Lower leg skin (tissue), 4 donors: ENCODE data around the gene RRN3. TPM values are rescaled to one million over a fixed set of nuclear protein-coding genes. Genes with fewer than 3 reads are reported as not detected.
"Not testable (repeated sequence)": the region's sequence is repeated elsewhere in the genome, so short reads cannot be mapped to it uniquely, and the experiment has no call there.

Experiments
- DNase-seq, 2 donors: peaks; one replicate each; pipeline ENCODE4 v3.0.0-alpha.2; 2019; ENCODE audit warnings: low spot score in 2 of 2
- H3K4me3 ChIP-seq: fragments of 200-600 bp; sonication (generic); 2 replicates; pipeline ENCODE4 v1.5.1; 2017; ENCODE audit warnings: mild to moderate bottlenecking, low read depth; ENCODE audit not compliant: poor library complexity, severe bottlenecking
- POLR2A ChIP-seq, 2 donors: fragments of 450-650 bp; IDR thresholded peaks; one replicate each; pipeline ENCODE4 v1.6.1; 2016 to 2017; ENCODE audit warnings: antibody characterized with exemption in 2 of 2, mild to moderate bottlenecking in 1 of 2, moderate library complexity in 1 of 2
- WGBS, 2 donors: methylation state at CpG; one replicate each; pipeline ENCODE4 v1.1.5; 2018; 5-methylcytosine and 5-hydroxymethylcytosine counted together
- intact Hi-C: fragments of 100-400 bp; cut with DNase I; formaldehyde crosslinking; loops from one replicate; pipeline ENCODE4 v1.15.0; 2023; ENCODE audit warnings: low total_unique reads
- total RNA-seq, 4 donors: library from RNA; depleted of rRNA; stranded (reverse); fragments of >200 nt; gene quantifications; one replicate each; pipeline ENCODE4 v1.1.0, GENCODE V29; 2016
- TF ChIP-seq, protein P1 (sequence below), 3 donors: fragments of 450-650 bp; IDR thresholded peaks; one replicate each; pipeline ENCODE4 v1.5.1; 2016; ENCODE audit warnings: antibody characterized with exemption in 3 of 3, mild to moderate bottlenecking in 3 of 3, moderate library complexity in 2 of 3

RRN3 gene
- total RNA-seq, 4 donors from 2014 or later, result 19.1 to 29.0 (median 25.3) TPM

GRCh38 chr16:15055141-15056053 is 38.7 kb downstream of the RRN3 start:
- WGBS, 2 donors, result 1 to 2% methylated on average over 43 to 59 of the region's 81 CpGs
- TF ChIP-seq POLR2A (IDR thresholded peaks at IDR 0.05), result no peak
- TF ChIP-seq, protein P1, sequence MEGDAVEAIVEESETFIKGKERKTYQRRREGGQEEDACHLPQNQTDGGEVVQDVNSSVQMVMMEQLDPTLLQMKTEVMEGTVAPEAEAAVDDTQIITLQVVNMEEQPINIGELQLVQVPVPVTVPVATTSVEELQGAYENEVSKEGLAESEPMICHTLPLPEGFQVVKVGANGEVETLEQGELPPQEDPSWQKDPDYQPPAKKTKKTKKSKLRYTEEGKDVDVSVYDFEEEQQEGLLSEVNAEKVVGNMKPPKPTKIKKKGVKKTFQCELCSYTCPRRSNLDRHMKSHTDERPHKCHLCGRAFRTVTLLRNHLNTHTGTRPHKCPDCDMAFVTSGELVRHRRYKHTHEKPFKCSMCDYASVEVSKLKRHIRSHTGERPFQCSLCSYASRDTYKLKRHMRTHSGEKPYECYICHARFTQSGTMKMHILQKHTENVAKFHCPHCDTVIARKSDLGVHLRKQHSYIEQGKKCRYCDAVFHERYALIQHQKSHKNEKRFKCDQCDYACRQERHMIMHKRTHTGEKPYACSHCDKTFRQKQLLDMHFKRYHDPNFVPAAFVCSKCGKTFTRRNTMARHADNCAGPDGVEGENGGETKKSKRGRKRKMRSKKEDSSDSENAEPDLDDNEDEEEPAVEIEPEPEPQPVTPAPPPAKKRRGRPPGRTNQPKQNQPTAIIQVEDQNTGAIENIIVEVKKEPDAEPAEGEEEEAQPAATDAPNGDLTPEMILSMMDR (IDR thresholded peaks at IDR 0.05), result no peak
- intact Hi-C loops, result loop anchor here (2.0 kb wide), 1 partner anchor 75 kb away; no protein-coding TSS in a partner anchor
- peak; percentile 53 to 93 for DNase-seq
- peak overlapping the region; percentile 75 for H3K4me3 ChIP-seq

DNA sequence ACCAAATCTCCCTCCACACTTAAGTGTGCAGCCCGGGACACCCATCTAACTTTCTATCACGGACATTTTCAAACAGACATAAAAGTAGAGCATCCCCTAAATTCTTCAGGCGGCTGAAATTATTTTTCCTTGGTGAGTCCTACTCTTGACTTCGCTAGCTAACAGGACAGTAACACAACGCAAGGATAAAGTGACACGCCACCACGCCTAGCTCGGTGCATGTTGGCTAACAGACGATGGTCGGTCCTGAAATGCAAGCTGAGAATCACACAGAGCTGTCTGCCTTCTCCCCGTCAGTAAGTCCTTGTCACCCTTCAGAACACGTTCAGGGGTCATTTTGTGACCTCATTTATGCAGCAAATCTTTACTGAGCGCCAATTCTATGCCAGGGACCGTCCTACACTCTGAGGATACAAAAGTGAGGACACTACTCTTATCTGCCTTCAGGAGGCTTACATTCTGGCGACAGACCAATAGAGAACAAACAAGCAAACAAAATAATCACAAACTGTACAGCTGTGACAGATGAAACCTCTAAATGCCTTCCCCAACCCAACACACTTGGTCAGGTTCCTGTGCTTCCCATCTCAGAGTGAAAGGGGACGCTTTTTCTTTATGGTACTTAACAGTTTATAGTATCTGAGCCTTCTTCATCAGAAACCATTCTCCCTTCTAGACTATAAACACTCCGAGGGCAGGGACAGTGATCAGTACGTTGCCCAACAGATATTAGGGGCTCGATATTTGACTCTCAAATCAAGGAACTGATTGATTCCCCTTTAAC is 39.5 kb downstream of the RRN3 start:
- TF ChIP-seq, protein P1 (IDR thresholded peaks at IDR 0.05), result no peak
- no peak for TF ChIP-seq POLR2A (IDR thresholded peaks at IDR 0.05)
- intact Hi-C loops, result loop anchor here (2.0 kb wide), 1 partner anchor 74 kb away; no protein-coding TSS in a partner anchor
- H3K4me3 ChIP-seq, result peak overlapping the region; percentile 75
- peak in 1 of 2 donors; percentile 79 for DNase-seq
- WGBS, 2 donors, result 70% methylated on average over 19 of the region's 19 CpGs

- H3K4me3 ChIP-seq, result no peak overlapping the region
- TF ChIP-seq, protein P1 (IDR thresholded peaks at IDR 0.05), result no peak
- no peak for TF ChIP-seq POLR2A (IDR thresholded peaks at IDR 0.05)
- 74 to 87% methylated on average over 10 of the region's 10 CpGs for WGBS, 2 donors
- DNase-seq, result no peak
- intact Hi-C loops, result loop anchor here (2.0 kb wide), 1 partner anchor 73 kb away; no protein-coding TSS in a partner anchor
These were observed 40.2 kb downstream of the RRN3 start for GRCh38 chr16:15053904-15054303.

GRCh38 chr16:15052747-15053476 is 41.2 kb downstream of the RRN3 start:
- peak in 1 of 2 donors; percentile 88 for DNase-seq
- 59 to 62% methylated on average over 10 of the region's 10 CpGs for WGBS, 2 donors
- TF ChIP-seq, protein P1 (IDR thresholded peaks at IDR 0.05), result no peak
- TF ChIP-seq POLR2A (IDR thresholded peaks at IDR 0.05), result no peak
- intact Hi-C loops, result no loop called here
- H3K4me3 ChIP-seq, result no peak overlapping the region

GRCh38 chr16:15051387-15051951 is 42.6 kb downstream of the RRN3 start:
- H3K4me3 ChIP-seq, result no peak overlapping the region
- peak in 1 of 2 donors; percentile 52 for DNase-seq
- TF ChIP-seq POLR2A (IDR thresholded peaks at IDR 0.05), result no peak
- TF ChIP-seq, protein P1 (IDR thresholded peaks at IDR 0.05), result no peak
- 95 to 96% methylated on average over 9 of the region's 9 CpGs for WGBS, 2 donors
- intact Hi-C loops, result no loop called here

DNA sequence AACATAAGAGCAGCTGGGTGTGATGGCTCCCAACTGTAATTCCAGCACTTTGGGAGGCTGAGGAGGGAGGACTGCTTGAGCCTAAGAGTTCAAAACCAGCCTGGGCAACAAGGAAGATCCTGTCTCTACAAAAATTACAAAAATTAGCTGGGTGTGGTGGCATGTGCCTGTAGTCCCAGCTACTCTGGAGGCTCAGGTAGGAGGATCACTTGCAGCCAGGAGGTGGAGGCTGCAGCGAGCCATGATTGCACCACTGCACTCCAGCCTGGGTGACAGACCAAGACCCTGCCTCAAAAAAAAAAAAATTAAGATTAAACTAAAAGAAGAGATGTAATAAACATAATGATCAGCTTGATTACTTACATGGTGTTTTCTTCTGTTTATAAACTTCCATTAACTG is 43.6 kb downstream of the RRN3 start:
- H3K4me3 ChIP-seq, DNase-seq, intact Hi-C loops: not testable (repeated sequence)
- WGBS, 2 donors, result 92 to 100% methylated on average over 1 of the region's 1 CpG
